Astrocyte of the cerebellum (primary cell): ENCODE results near the gene SPTBN1.

Source experiments
- DNase-seq: peaks from one replicate; pipeline ENCODE4 v3.0.0-alpha.2; 2011; ENCODE audit warnings: low read depth
- H3K4me3 ChIP-seq: 2 replicates; pipeline ENCODE4 v1.5.1; 2011; ENCODE audit warnings: mild to moderate bottlenecking, low read depth, low read length, moderate library complexity
- CTCF ChIP-seq: IDR thresholded peaks from 2 replicates; pipeline ENCODE4 v1.5.1; 2012; ENCODE audit warnings: low read length, low read depth, moderate library complexity, mild to moderate bottlenecking; ENCODE audit errors: missing control alignments
- in situ Hi-C: cut with HindIII; loops from 2 replicates; pipeline ENCODE4 v1.10.0; 2017; ENCODE audit warnings: low sequenced_read_pairs

The SPTBN1 gene

GRCh38 chr2:54541995-54542394, 85.9 kb downstream of the SPTBN1 start:
- in situ Hi-C loops: no loop called here
- TF ChIP-seq CTCF: no peak
- no peak overlapping the region for H3K4me3 ChIP-seq
- no peak for DNase-seq

- no peak for TF ChIP-seq CTCF
- no peak overlapping the region for H3K4me3 ChIP-seq
- in situ Hi-C loops: no loop called here
- no peak for DNase-seq
Measured at GRCh38 chr2:54543733-54544396, 87.7 kb downstream of the SPTBN1 start.

- in situ Hi-C loops: no loop called here
- no peak for DNase-seq
- no peak for TF ChIP-seq CTCF
- no peak overlapping the region for H3K4me3 ChIP-seq
Measured at GRCh38 chr2:54545702-54546450, 89.7 kb downstream of the SPTBN1 start.

DNA sequence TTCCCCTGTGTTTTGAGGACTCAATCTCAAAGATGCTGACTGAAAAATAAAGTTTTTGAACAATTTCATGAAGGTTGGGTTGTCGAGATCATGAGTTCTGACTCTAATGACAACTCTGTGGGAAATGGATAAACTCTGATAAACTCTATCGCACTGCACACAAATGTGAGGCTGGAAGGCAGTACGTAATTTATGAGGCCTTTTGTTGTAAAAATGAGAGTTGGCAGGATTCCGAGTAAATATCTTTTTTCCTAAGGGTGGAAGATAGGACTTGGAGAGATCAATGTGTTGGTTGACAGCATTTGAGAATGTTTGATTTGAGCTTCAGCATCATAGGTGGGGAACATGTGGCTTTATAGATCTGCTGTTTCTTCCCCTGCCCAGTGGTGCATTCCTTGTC, 90.4 kb downstream of the SPTBN1 start:
- no peak overlapping the region for H3K4me3 ChIP-seq
- in situ Hi-C loops: no loop called here
- no peak for DNase-seq
- TF ChIP-seq CTCF: no peak

DNA sequence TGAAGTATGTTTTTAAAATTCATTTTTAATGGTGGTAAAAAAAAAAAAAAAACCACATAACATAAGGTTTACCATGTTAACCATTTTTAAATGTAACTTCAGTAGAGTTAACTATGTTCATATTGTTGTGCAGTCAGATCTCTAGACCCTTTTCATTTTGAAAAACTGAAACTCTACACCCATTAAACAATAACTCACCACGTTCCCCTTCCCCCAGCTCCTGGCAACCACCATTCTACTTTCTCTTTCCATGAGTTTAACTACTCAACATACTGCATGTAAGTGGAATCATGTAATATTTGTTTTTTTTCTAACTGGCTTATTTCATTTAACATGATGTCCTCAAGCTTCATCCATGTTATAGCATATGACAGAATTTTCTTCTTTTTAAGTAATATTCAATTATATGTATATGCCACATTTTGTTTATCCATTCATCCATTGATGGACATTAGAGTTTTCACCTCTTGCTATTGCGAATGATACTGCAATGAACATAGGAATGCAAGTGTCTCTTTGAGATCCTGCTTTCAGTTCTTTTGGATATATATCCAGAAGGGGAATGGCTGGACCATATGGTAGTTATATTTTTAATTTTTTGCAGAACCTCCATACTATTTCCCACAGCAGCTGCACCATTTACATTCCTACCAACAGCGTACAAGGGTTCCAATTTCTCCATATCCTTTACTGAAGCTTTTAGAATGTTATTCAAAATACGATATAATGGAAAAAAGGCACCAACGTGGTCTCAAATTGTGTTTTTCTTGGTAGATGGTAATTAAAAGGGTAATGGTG, 91.0 kb downstream of the SPTBN1 start:
- DNase-seq: no peak
- H3K4me3 ChIP-seq: no peak overlapping the region
- in situ Hi-C loops: no loop called here
- TF ChIP-seq CTCF: no peak

GRCh38 chr2:54549430-54549829, 93.3 kb downstream of the SPTBN1 start:
- no peak for DNase-seq
- in situ Hi-C loops: no loop called here
- H3K4me3 ChIP-seq: no peak overlapping the region
- no peak for TF ChIP-seq CTCF
